ENCODE measurements around the gene SDCBP2.

DNA sequence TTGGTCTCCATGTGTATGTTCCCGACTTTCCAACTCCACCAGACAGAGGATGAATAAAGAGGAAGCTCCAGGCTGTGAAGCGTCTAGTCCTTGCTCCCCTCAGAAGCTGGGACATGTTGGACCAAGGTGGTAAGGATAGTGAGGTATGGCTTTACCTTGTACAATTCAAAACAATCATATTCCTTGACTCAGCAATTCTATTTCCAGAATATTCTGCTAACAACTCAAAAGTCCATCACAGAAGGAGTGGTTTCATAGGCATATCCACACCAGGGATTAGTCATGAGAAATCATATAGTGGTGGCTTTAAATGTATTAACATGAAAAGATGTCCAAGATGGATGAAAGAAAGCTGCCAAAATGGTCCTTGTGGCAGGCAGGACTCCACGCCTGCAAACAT is 44.1 kb upstream of the SDCBP2 start:
- TF ChIP-seq SP2 (CRISPR knock-in tag; IDR thresholded peaks at IDR 0.05) (no peak), MAFF (IDR thresholded peaks at IDR 0.05; ENCODE audit: low read depth, low read length) (peak; percentile 87), HDAC1 (CRISPR knock-in tag; IDR thresholded peaks at IDR 0.05) (no peak), GATAD2A (CRISPR knock-in tag; IDR thresholded peaks at IDR 0.05) (no peak), POLR2A (IDR thresholded peaks at IDR 0.05; ENCODE audit: insufficient read depth in 1 of 2, low read depth in 2 of 2, low read length in 2 of 2) (no peak), NONO (IDR thresholded peaks at IDR 0.05) (no peak), NONO (CRISPR knock-in tag; conservative IDR thresholded peaks at IDR 0.05) (no peak)
- TF ChIP-seq, protein P1, sequence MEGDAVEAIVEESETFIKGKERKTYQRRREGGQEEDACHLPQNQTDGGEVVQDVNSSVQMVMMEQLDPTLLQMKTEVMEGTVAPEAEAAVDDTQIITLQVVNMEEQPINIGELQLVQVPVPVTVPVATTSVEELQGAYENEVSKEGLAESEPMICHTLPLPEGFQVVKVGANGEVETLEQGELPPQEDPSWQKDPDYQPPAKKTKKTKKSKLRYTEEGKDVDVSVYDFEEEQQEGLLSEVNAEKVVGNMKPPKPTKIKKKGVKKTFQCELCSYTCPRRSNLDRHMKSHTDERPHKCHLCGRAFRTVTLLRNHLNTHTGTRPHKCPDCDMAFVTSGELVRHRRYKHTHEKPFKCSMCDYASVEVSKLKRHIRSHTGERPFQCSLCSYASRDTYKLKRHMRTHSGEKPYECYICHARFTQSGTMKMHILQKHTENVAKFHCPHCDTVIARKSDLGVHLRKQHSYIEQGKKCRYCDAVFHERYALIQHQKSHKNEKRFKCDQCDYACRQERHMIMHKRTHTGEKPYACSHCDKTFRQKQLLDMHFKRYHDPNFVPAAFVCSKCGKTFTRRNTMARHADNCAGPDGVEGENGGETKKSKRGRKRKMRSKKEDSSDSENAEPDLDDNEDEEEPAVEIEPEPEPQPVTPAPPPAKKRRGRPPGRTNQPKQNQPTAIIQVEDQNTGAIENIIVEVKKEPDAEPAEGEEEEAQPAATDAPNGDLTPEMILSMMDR (CRISPR knock-in tag; IDR thresholded peaks at IDR 0.05), result no peak
